Ramos (cell line): ENCODE data around the gene NUDT1.

ENCODE experiments used
- in situ Hi-C: fragments of 300-500 bp; cut with MboI; formaldehyde crosslinking; loops from one replicate; pipeline ENCODE4 v1.14.3; 2022; ENCODE audit warnings: low sequenced_read_pairs; ENCODE audit not compliant: unreplicated experiment

Gene NUDT1

DNA sequence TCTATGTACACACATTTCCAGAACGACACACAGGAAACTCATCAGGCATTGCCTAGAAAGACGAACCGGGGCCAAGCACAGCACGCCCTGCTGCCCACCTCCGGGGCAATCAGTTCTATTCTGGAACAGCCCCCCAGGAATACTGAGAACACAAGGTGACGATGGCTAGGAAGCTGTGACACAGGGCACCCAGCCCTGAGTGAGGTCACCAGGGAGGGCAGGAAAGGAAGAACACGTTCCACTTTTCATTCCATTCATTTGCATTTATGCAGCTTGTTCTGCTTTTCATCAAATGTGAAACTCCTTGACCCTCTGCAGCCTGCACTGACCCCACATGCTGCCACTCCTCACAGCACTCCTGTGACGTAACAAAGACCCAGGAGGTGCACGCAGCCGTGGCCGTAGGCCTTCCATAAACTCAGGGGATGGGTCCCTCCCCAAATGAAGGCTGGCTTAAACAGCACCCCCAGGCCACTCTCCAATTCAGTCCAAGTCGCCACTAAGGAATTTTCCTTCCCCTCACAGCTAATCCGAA is 38.2 kb upstream of the NUDT1 start:
- in situ Hi-C loops, result loop anchor here (10.0 kb wide), 1 partner anchor 619 kb away; no protein-coding TSS in a partner anchor

GRCh38 chr7:2204446-2204845 is 37.6 kb upstream of the NUDT1 start:
- in situ Hi-C loops, result loop anchor here (10.0 kb wide), 1 partner anchor 620 kb away; no protein-coding TSS in a partner anchor

DNA sequence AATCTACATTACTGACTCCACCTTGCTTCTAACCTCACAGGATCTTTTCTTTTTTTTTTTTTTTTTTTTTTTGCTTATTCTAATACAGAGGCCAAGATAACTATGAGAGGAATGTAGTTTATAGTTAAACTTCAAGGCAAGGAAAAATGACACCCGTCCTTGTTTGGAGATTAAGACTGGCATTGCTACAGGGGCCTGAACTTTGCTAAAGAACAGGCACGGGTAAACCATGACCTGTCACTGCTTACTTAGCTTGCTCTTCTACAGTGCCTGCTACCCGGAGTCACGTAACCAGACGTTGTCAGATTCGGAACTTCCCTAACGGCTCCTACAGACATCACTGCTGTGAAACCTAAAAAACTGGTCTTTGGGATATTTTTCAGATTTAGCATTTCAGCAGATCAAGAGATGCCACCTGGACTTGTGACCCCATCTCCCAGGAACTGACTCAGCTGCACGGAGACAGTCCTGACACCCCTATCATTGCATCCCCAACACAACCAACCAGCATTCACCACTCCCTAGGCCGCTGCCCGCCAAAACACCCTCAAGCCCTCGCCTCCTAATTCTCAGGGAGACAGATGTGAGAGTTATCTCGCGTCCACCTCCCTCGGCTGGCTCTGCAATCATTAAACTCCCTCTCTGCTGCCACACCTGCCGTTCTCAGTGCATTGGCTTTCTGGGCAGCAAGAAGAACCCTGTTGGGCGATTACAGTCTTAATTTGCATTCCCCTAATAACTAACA is 36.8 kb upstream of the NUDT1 start:
- in situ Hi-C loops, result loop anchor here (5.0 to 10.0 kb wide), 2 partner anchors 103 to 620 kb away; no protein-coding TSS in a partner anchor

DNA sequence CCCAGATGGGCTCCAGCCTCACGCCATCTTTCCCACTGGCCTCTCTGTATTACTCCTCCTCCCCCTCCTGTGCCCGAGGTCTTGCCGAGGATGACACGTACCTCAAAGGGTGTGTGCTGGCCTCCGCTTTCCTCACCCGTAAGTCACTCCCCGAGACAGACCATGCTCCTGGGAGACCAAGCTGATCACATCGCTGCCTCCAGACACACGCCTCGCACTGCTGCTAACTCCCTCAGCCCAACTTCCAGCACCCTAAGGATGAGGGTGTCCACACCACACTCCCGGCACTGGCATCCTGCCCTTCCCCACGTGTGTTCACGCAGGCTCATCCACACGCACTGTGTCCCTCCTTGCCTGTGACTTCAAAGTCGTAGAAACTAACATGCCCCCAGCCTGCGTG is 33.3 kb upstream of the NUDT1 start:
- in situ Hi-C loops, result loop anchor here (5.0 to 10.0 kb wide), 2 partner anchors 106 to 624 kb away; no protein-coding TSS in a partner anchor

- in situ Hi-C loops, result loop anchor here (5.0 to 10.0 kb wide), 2 partner anchors 107 to 625 kb away; no protein-coding TSS in a partner anchor
These were observed 32.7 kb upstream of the NUDT1 start for GRCh38 chr7:2209146-2209960.

GRCh38 chr7:2209961-2210323 is 32.1 kb upstream of the NUDT1 start:
- in situ Hi-C loops, result loop anchor here (5.0 to 10.0 kb wide), 2 partner anchors 108 to 625 kb away; no protein-coding TSS in a partner anchor

DNA sequence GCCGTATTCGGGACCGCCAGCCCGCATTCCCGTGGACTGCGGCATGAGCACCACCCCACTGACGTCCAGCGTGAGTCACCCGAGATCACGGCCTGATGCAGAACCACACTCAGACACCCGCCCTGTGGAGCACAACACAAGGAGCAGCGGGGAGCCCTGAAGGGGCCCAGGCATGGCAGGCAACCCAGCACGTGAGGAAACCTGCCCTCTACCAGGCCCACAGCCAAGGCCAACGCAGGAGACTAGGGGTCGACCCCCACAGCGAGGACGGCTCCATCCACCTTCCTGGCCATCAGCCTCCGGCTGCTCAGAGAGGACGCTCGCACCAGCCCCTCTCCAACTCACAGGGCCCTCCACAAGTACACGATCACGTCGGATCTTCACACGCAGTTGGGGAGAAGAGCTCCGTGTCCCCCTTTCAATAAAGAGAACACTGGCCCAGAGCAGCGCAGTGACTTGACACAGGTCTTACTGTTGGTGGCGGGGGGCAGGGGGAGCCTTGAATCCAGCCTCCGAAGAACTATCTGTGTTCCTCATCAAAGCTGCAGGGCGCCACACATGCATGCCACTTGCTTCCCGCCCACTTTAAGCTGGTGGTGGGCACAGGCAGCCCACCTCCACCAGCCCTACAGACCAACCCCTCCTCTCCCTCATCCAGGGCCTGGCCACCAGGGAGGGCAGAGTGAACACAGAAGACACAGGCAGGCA is 31.3 kb upstream of the NUDT1 start:
- in situ Hi-C loops, result no loop called here

DNA sequence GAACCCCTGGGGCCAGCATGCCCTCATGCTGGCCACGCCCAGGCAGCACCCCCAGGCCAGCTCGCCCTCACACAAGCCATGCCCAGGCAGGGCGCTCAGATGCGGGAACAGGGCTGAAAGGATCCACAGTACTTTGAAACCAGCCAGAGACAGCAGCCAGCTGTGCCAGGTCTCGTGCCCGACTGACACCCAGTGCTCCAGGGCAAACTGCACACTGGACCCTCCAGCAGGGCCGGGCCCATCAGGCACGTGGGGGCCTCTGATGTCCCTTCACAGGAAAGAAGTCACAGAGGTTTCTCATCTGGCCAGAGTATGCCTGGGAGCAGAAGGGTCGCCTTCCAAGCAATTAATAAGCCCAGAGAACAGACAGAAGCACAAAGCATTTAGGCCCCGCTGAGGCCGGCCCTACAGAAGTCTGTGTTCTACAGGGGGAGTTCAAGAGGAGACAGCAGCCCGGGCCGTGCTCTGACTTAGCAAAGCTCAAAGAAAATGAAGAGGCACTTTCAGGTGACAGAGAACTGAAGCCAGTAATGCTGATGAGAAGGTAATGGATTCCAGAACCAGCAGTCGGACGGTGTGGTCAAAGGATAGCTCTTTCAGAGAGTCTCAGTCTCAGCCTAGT is 30.7 kb upstream of the NUDT1 start:
- in situ Hi-C loops, result no loop called here

GRCh38 chr7:2211926-2212325 is 30.1 kb upstream of the NUDT1 start:
- in situ Hi-C loops, result no loop called here

GRCh38 chr7:2212906-2213305 is 29.1 kb upstream of the NUDT1 start:
- in situ Hi-C loops, result no loop called here

- in situ Hi-C loops, result no loop called here
These were observed 28.3 kb upstream of the NUDT1 start for GRCh38 chr7:2213551-2214215.

GRCh38 chr7:2214636-2215035 is 27.4 kb upstream of the NUDT1 start:
- in situ Hi-C loops, result no loop called here

- in situ Hi-C loops, result no loop called here
These were observed 26.2 kb upstream of the NUDT1 start for GRCh38 chr7:2215851-2216250.

- in situ Hi-C loops, result no loop called here
These were observed 24.8 kb upstream of the NUDT1 start for GRCh38 chr7:2217206-2217605.

DNA sequence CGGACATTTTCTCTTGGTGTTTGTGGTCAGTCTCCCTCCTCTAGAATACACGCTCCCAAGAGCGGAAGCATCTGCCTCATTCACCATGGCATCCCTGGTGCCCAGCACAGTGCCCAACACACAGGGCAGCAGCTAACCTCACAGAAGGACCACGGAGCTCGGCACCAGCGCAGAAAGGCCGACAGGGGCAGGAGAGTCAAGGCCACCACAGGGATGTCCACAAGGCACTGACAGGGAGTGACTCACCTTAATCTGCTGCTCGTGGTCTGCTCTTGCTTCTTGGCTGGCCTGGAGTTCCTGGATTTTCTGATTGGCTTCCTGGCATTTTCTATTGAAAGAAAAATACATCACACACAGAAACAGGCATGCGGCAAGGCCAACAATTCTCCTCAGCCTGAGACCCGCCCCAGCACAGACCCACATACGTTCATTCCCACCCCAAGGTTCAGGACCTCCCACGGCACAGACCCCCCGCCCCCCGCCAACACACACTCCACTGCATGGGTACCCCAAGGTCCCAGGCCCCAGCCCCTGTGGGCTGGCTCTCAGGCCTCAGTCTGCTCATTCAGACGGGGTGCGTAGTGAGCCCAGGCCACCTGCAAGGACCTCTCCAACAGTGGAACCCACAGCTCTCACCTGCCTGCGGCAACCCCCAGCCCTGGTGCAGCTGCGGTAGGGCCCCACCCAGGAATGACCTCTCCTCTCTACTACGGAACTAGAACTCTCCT is 24.1 kb upstream of the NUDT1 start:
- in situ Hi-C loops, result no loop called here

DNA sequence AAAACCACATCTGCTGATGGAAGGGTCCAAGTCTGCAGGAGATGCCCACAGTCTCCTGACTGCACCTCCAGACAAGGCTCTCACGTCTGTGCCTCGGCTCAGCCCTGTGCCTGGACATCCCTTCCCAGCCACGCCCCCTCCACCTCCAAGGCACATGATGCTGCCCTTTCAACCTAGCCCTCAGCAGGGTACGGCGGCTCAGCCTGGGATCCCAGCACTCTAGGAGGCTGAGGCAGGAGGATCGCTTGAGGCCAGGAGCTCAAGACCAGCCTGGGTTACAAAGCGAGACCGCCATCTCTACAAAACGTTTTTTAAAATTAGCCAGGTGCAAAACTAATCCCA is 23.6 kb upstream of the NUDT1 start:
- in situ Hi-C loops, result no loop called here

GRCh38 chr7:2219136-2219535 is 22.9 kb upstream of the NUDT1 start:
- in situ Hi-C loops, result no loop called here

DNA sequence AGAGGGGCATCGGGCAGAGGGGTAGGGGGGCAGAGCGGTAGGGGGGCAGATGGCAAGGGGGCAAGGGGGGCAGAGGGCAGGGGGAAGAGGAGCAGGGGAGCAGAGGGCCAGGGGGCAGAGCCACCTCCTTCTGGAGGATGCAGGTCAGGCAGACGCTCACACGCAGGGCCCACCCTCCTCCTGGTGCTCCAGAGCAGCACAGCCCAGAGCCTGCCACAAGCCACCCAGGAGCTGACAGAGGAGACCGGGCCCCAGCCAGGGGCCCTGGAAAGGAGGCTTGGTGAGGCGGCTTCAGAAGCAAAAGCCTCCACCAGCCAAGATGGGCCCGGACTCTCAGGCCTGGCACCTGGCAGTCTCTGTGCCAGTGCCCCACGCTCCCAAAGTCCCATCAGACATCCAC is 22.4 kb upstream of the NUDT1 start:
- in situ Hi-C loops, result no loop called here

- in situ Hi-C loops, result no loop called here
These were observed 22.0 kb upstream of the NUDT1 start for GRCh38 chr7:2220030-2220429.
